ENCODE results near the gene NRIP1. TPM values are rescaled to one million over a fixed set of nuclear protein-coding genes. Genes with fewer than 3 reads are reported as not detected.

The NRIP1 gene
- total RNA-seq, 1 donor from 2014 or later = 30.9 TPM

DNA sequence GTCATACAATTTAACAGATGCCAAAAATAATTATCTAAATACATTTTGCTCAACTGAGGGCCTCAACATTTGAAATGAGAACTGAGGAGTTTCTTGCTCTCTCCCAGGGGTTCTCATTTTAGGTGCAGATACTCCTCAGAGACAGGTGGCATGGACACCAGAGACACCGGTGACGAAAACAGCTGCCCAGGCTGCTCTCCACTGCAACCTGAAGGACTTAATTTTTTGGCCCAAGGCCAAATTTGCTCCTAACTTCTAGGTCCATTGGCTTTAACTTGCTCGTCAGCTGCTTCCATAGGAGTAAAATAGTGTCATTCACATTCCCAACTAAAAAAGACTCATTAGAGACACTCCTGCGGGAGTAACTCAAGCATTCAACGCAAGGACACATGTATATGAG is 87.0 kb downstream of the NRIP1 start:
- Histone ChIP-seq H3K9me3 (no peaks in the 10 kb centered on the region), H3K4me1 (peaks cover 27% of the 10 kb centered on the region), H3K36me3 (peaks cover 0 to 3% of the 10 kb centered on the region in 2 donors), H3K4me3 (no peak overlapping the region), H3K27me3 (no peaks in the 10 kb centered on the region), H3K27ac (no peak overlapping the region)
- TF ChIP-seq, protein P1, sequence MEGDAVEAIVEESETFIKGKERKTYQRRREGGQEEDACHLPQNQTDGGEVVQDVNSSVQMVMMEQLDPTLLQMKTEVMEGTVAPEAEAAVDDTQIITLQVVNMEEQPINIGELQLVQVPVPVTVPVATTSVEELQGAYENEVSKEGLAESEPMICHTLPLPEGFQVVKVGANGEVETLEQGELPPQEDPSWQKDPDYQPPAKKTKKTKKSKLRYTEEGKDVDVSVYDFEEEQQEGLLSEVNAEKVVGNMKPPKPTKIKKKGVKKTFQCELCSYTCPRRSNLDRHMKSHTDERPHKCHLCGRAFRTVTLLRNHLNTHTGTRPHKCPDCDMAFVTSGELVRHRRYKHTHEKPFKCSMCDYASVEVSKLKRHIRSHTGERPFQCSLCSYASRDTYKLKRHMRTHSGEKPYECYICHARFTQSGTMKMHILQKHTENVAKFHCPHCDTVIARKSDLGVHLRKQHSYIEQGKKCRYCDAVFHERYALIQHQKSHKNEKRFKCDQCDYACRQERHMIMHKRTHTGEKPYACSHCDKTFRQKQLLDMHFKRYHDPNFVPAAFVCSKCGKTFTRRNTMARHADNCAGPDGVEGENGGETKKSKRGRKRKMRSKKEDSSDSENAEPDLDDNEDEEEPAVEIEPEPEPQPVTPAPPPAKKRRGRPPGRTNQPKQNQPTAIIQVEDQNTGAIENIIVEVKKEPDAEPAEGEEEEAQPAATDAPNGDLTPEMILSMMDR (IDR thresholded peaks at IDR 0.05) = no peak
- TF ChIP-seq POLR2AphosphoS5 (IDR thresholded peaks at IDR 0.05; ENCODE audit: insufficient read depth in 1 of 2, low read depth in 1 of 2) (no peak), POLR2A (IDR thresholded peaks at IDR 0.05) (no peak)
- intact Hi-C loops (cut with DNase I) = no loop called here
- no peak for DNase-seq (ENCODE audit: extremely low spot score in 2 of 2)

DNA sequence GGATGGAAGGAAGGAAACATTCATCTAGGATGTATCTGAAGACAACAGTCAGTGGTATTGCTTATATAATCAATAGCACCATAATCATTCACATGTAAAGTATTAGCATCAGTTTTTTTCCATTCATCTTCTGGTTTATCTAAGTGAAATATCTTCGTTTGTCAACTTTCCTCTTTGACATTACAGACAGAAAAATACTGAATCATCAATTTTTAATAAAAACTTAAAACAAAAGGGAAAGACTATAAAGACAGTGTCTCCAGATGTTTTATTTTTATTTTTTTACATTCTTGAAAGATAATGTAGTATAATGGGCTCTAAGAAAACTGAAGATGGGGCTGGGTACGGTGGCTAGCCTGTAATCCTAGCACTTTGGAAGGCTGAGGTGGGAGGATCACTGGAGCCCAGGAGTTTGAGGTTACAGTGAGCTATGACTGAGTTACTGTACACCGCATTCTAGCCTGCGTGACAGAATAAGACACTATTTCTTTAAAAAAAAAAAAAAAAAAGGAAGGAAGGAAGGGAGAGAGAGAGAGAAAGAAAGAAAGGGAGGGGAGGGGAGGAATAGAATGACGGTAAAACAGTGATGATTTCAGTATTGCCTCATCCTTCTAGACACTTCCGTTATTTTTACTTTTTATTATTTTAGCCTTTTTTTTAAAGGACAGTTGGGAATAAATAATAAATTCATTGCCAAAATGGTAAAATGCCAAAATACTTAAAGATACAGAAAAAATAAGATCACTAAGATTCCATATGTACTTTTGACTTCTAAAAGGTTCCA is 89.5 kb downstream of the NRIP1 start:
- no peak overlapping the region for H3K4me3 ChIP-seq
- DNase-seq (ENCODE audit: extremely low spot score in 2 of 2) = no peak
- intact Hi-C loops (cut with DNase I) = no loop called here
- peaks cover 21% of the 10 kb centered on the region for H3K4me1 ChIP-seq
- TF ChIP-seq, protein P1 (IDR thresholded peaks at IDR 0.05) = no peak
- TF ChIP-seq POLR2AphosphoS5 (IDR thresholded peaks at IDR 0.05; ENCODE audit: insufficient read depth in 1 of 2, low read depth in 1 of 2) (no peak), POLR2A (IDR thresholded peaks at IDR 0.05) (no peak)
- no peaks in the 10 kb centered on the region for H3K9me3 ChIP-seq
- H3K27me3 ChIP-seq = no peaks in the 10 kb centered on the region
- H3K36me3 ChIP-seq = peaks cover 0 to 3% of the 10 kb centered on the region in 2 donors
- H3K27ac ChIP-seq = no peak overlapping the region

DNA sequence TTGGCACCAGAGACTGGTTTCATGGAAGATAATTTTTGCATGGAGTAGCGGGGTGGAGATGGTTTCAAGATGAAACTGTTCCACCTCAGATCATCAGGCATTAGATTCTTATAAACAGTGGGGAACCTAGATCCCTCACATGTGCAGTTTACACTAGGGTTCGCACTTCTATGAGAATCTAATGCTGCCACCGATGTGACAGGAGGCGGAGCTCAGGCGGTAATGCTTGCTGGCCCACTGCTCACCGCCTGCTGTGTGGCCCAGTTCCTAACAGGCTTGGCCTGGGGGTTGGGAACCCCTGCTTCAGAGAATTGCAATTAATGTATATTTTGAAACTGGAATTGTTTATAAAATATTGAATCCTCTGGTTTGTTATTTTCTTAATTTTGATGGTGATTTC is 92.1 kb downstream of the NRIP1 start:
- peaks cover 12% of the 10 kb centered on the region for H3K4me1 ChIP-seq
- TF ChIP-seq POLR2AphosphoS5 (IDR thresholded peaks at IDR 0.05; ENCODE audit: insufficient read depth in 1 of 2, low read depth in 1 of 2) = no peak
- TF ChIP-seq, protein P1 (IDR thresholded peaks at IDR 0.05) = no peak
- no peak for TF ChIP-seq POLR2A (IDR thresholded peaks at IDR 0.05)
- DNase-seq (ENCODE audit: extremely low spot score in 2 of 2) = no peak
- no peaks in the 10 kb centered on the region for H3K27me3 ChIP-seq
- intact Hi-C loops (cut with DNase I) = no loop called here
- no peak overlapping the region for H3K4me3 ChIP-seq
- H3K36me3 ChIP-seq = peaks cover 0 to 8% of the 10 kb centered on the region in 2 donors
- H3K9me3 ChIP-seq = no peaks in the 10 kb centered on the region
- no peak overlapping the region for H3K27ac ChIP-seq

DNA sequence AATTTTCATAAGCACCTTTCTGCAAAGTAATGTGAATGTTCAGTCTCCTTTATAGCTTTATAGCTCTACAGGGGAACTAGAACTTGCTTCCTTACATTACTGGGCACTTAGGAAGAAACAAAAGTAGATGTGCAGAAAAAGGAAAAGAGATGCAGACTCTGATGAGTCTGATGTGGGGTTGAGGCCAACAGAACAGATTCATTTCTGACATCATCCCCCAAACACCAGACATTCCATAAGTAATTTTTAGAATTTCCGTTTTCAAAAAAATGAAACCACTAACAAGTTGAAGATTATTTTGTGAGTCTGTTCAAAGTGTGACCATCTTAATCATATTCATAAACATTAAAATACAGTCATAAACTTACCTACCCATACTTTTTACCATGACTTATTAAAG is 96.0 kb downstream of the NRIP1 start:
- intact Hi-C loops (cut with DNase I) = no loop called here
- Histone ChIP-seq H3K4me3 (no peak overlapping the region), H3K27ac (no peak overlapping the region), H3K27me3 (no peaks in the 10 kb centered on the region), H3K36me3 (peaks cover 0 to 20% of the 10 kb centered on the region in 2 donors), H3K4me1 (no peaks in the 10 kb centered on the region), H3K9me3 (no peaks in the 10 kb centered on the region)
- TF ChIP-seq, protein P1 (IDR thresholded peaks at IDR 0.05) = no peak
- no peak for TF ChIP-seq POLR2AphosphoS5 (IDR thresholded peaks at IDR 0.05; ENCODE audit: insufficient read depth in 1 of 2, low read depth in 1 of 2)
- no peak for TF ChIP-seq POLR2A (IDR thresholded peaks at IDR 0.05)
- DNase-seq (ENCODE audit: extremely low spot score in 2 of 2) = no peak

DNA sequence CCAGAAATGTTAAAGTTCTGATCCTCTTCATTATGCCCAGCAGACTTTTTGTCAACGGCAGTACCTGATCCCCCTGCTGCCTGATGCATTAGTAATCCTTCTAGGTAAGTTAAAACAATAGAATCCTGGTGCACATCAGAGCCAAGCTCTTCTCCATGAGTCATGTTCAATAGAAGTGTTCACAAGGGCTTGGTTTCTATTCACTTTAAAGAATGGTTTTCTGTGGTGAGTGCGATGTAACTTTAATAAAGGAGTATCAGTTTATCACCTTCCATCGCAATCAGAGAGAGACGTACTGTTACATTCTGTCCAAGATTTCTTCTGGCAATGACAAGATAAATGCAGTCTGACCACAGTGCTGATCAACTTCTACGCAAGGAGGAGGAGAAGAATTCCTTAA is 96.8 kb downstream of the NRIP1 start:
- intact Hi-C loops (cut with DNase I) = no loop called here
- H3K27ac ChIP-seq = no peak overlapping the region
- no peak for DNase-seq (ENCODE audit: extremely low spot score in 2 of 2)
- H3K4me1 ChIP-seq = no peaks in the 10 kb centered on the region
- TF ChIP-seq, protein P1 (IDR thresholded peaks at IDR 0.05) = no peak
- no peak for TF ChIP-seq POLR2A (IDR thresholded peaks at IDR 0.05)
- TF ChIP-seq POLR2AphosphoS5 (IDR thresholded peaks at IDR 0.05; ENCODE audit: insufficient read depth in 1 of 2, low read depth in 1 of 2) = no peak
- H3K4me3 ChIP-seq = no peak overlapping the region
- peaks cover 0 to 20% of the 10 kb centered on the region in 2 donors for H3K36me3 ChIP-seq
- H3K27me3 ChIP-seq = no peaks in the 10 kb centered on the region
- no peaks in the 10 kb centered on the region for H3K9me3 ChIP-seq

All from vagina (tissue), 2 donors.